Stimulated activated naive CD8-positive, alpha-beta T cell treated with anti-CD3 and anti-CD28 coated beads, Interleukin-15, Interleukin-2, amounts not matched to agents 100 ng/mL and 50 ng/mL, for 24 hours (primary cell): ENCODE measurements around the gene ULK4.

ENCODE experiments used
- H3K27ac Mint-ChIP-seq: one replicate; pipeline ENCODE4 v1.8.0; 2021; ENCODE audit warnings: mild to moderate bottlenecking, mixed read lengths
- H3K27me3 Mint-ChIP-seq: one replicate; pipeline ENCODE4 v1.8.0; 2021; ENCODE audit warnings: mixed read lengths
- H3K36me3 Mint-ChIP-seq: one replicate; pipeline ENCODE4 v1.8.0; 2021; ENCODE audit warnings: low read depth, mixed read lengths
- H3K4me1 Mint-ChIP-seq: one replicate; pipeline ENCODE4 v1.8.0; 2021; ENCODE audit warnings: low read depth, mixed read lengths
- H3K4me3 Mint-ChIP-seq: one replicate; pipeline ENCODE4 v1.8.0; 2021; ENCODE audit warnings: mild to moderate bottlenecking, mixed read lengths
- H3K9me3 Mint-ChIP-seq: one replicate; pipeline ENCODE4 v1.8.0; 2021; ENCODE audit warnings: mixed read lengths

Gene ULK4

DNA sequence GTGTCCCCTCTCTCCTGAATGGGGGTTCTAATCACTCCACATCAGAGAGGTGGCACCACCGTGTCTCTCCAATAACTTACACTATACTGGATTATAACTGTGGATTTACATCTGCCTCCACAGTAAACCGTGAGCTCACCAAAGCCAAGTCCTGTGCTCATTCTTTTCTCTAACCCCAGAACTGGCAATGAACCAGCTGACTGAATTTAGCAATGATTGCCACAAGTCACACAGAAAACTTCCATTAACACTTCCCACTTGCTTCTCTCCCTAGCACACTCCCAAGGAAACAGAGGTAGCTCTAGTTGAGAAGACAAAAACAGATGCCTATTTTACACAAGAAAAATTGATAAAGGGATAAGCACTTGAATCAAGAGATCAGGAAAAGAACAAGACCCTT is 361.3 kb downstream of the ULK4 start:
- Mint-ChIP-seq H3K4me3 (no peak overlapping the region), H3K36me3 (peaks cover 3% of the 10 kb centered on the region), H3K27ac (no peak overlapping the region), H3K9me3 (no peaks in the 10 kb centered on the region), H3K27me3 (no peaks in the 10 kb centered on the region), H3K4me1 (no peaks in the 10 kb centered on the region)

GRCh38 chr3:41599127-41599484 is 362.8 kb downstream of the ULK4 start:
- Mint-ChIP-seq H3K9me3 (no peaks in the 10 kb centered on the region), H3K4me1 (no peaks in the 10 kb centered on the region), H3K27ac (no peak overlapping the region)

DNA sequence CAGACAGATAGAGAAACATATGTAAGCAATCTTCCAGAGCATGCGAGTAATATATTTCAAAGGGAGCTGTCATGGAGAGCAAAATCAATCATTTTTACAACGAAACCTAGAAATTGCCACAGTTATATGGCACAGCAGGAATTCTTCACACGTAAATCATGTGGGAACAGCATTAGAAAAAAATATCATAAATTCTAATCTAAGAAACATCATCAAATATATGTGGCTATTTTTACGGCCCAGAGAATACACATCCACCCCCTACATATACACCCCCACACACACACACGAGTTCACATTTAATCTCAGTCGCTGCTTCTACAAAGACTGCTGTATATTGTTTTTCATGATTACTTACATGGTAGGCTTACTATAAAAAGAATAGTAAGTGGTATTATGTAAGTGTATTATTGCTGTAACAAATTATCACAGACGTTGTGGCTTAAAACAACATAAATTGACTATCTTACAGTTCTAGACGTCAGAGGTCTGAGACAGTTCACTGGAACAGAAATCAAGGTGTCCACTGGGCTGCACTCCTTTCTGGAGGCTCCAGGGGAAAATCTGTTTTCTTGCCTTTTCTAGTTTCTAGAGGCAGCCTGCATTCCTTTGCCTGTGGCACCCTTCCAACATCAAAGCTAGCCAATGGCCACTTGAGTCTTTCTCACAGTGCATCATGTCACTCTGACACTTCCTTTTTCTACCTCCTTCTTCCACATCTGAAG is 363.3 kb downstream of the ULK4 start:
- H3K36me3 Mint-ChIP-seq = peaks cover 3% of the 10 kb centered on the region
- H3K9me3 Mint-ChIP-seq = no peaks in the 10 kb centered on the region
- no peak overlapping the region for H3K4me3 Mint-ChIP-seq
- H3K4me1 Mint-ChIP-seq = no peaks in the 10 kb centered on the region
- H3K27ac Mint-ChIP-seq = no peak overlapping the region
- no peaks in the 10 kb centered on the region for H3K27me3 Mint-ChIP-seq

More at GRCh38 chr3:41599127-41599484, 362.8 kb downstream of the ULK4 start:
- Mint-ChIP-seq H3K4me3 (no peak overlapping the region), H3K27me3 (no peaks in the 10 kb centered on the region), H3K36me3 (peaks cover 3% of the 10 kb centered on the region)

GRCh38 chr3:41593774-41594173 is 368.1 kb downstream of the ULK4 start:
- Mint-ChIP-seq H3K4me3 (no peak overlapping the region), H3K36me3 (no peaks in the 10 kb centered on the region), H3K9me3 (no peaks in the 10 kb centered on the region), H3K4me1 (no peaks in the 10 kb centered on the region), H3K27ac (no peak overlapping the region), H3K27me3 (no peaks in the 10 kb centered on the region)

DNA sequence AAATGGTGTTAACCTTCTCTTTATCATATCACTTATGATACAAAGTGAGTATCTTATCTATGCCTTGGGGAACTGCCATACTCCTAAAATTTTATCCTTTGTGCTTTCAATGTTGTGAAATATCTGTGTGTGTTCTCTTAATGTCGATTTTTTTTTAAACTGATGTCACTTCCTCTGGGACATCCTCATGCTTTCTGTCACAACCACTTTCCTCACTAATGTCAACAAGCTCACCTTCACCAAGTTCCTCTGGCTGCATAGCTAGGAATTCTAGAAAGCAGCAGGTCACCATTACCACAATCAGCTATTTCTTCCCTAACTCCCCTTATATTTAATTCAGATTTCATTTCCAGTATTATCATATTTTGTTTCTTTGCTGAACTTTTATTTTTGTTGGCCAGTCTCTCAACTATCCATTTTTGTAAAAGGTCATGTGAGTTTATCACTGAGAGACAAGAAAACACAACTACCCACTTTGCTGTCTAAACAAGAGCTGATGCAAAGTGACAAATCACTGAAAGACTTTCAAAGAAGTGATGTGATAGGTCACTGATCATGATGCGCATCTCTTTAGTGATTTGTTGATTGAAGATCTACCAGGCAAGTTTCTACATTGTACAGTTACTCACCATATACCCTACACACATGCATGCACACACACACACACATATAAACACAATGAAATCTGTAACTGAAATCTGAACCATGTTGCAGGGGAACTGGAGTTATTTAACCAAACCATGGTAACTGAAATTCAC is 369.0 kb downstream of the ULK4 start:
- Mint-ChIP-seq H3K36me3 (no peaks in the 10 kb centered on the region), H3K9me3 (no peaks in the 10 kb centered on the region), H3K4me1 (no peaks in the 10 kb centered on the region), H3K4me3 (no peak overlapping the region), H3K27ac (no peak overlapping the region), H3K27me3 (no peaks in the 10 kb centered on the region)

DNA sequence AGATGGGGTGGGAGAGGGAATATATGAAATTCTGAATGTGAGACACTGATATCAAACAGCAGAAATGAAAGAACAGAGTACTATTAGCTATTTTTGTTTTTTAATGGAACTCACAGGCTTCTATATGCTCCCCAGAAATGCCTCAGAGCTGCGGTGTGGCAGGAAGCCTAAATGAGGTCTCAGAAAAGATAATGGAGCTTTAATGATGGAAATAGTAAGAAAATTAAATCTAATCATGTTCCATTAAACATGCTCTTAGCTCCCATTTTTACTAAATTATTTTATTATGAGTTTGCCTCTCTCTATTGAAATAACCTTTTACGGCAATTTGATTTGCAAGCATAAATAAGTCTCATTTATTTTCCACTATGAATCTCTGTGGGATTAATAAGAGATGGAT is 378.9 kb downstream of the ULK4 start:
- peaks cover 11% of the 10 kb centered on the region for H3K36me3 Mint-ChIP-seq
- no peaks in the 10 kb centered on the region for H3K27me3 Mint-ChIP-seq
- no peak overlapping the region for H3K27ac Mint-ChIP-seq
- H3K4me1 Mint-ChIP-seq = no peaks in the 10 kb centered on the region
- H3K9me3 Mint-ChIP-seq = no peaks in the 10 kb centered on the region
- H3K4me3 Mint-ChIP-seq = no peak overlapping the region

GRCh38 chr3:41581700-41582099 is 380.2 kb downstream of the ULK4 start:
- H3K27ac Mint-ChIP-seq = no peak overlapping the region
- no peaks in the 10 kb centered on the region for H3K9me3 Mint-ChIP-seq
- H3K4me3 Mint-ChIP-seq = no peak overlapping the region
- no peaks in the 10 kb centered on the region for H3K27me3 Mint-ChIP-seq
- peaks cover 11% of the 10 kb centered on the region for H3K36me3 Mint-ChIP-seq
- H3K4me1 Mint-ChIP-seq = no peaks in the 10 kb centered on the region

- no peaks in the 10 kb centered on the region for H3K27me3 Mint-ChIP-seq
- H3K36me3 Mint-ChIP-seq = peaks cover 6% of the 10 kb centered on the region
- H3K4me3 Mint-ChIP-seq = no peak overlapping the region
- H3K9me3 Mint-ChIP-seq = no peaks in the 10 kb centered on the region
- no peaks in the 10 kb centered on the region for H3K4me1 Mint-ChIP-seq
- no peak overlapping the region for H3K27ac Mint-ChIP-seq
Observed at GRCh38 chr3:41580274-41580959, 381.5 kb downstream of the ULK4 start.

GRCh38 chr3:41579861-41580260 is 382.0 kb downstream of the ULK4 start:
- Mint-ChIP-seq H3K9me3 (no peaks in the 10 kb centered on the region), H3K4me3 (no peak overlapping the region), H3K27ac (no peak overlapping the region), H3K27me3 (no peaks in the 10 kb centered on the region), H3K36me3 (peaks cover 6% of the 10 kb centered on the region), H3K4me1 (no peaks in the 10 kb centered on the region)

- H3K4me3 Mint-ChIP-seq = no peak overlapping the region
- no peaks in the 10 kb centered on the region for H3K27me3 Mint-ChIP-seq
- H3K4me1 Mint-ChIP-seq = no peaks in the 10 kb centered on the region
- H3K36me3 Mint-ChIP-seq = peaks cover 6% of the 10 kb centered on the region
- no peak overlapping the region for H3K27ac Mint-ChIP-seq
- no peaks in the 10 kb centered on the region for H3K9me3 Mint-ChIP-seq
Observed at GRCh38 chr3:41578798-41579197, 383.1 kb downstream of the ULK4 start.

GRCh38 chr3:41575724-41576123 is 386.2 kb downstream of the ULK4 start:
- Mint-ChIP-seq H3K4me1 (no peaks in the 10 kb centered on the region), H3K27ac (no peak overlapping the region), H3K4me3 (no peak overlapping the region), H3K27me3 (no peaks in the 10 kb centered on the region), H3K36me3 (no peaks in the 10 kb centered on the region), H3K9me3 (no peaks in the 10 kb centered on the region)

DNA sequence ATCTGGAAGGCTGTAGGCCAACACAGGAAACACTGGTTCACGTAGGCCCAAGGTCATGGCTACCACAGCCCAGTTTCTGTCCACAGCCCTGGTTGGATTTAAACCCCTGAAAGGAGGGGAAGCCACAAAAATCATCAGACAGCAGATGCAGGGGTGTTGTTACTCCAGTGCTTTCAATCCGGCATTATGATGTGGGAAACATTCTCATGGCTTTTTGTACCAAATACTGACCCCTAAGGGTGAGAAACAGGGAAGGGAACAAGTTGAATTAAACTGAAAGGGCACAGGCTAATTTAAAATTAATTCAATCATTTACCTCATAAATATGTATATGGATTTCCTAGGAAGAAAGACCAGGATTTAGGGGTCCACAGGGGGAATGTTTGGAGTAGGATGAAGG is 387.0 kb downstream of the ULK4 start:
- H3K27ac Mint-ChIP-seq = no peak overlapping the region
- no peaks in the 10 kb centered on the region for H3K4me1 Mint-ChIP-seq
- no peaks in the 10 kb centered on the region for H3K36me3 Mint-ChIP-seq
- no peak overlapping the region for H3K4me3 Mint-ChIP-seq
- H3K9me3 Mint-ChIP-seq = no peaks in the 10 kb centered on the region
- H3K27me3 Mint-ChIP-seq = no peaks in the 10 kb centered on the region

GRCh38 chr3:41573591-41573990 is 388.3 kb downstream of the ULK4 start:
- no peaks in the 10 kb centered on the region for H3K9me3 Mint-ChIP-seq
- no peaks in the 10 kb centered on the region for H3K27me3 Mint-ChIP-seq
- H3K27ac Mint-ChIP-seq = no peak overlapping the region
- H3K4me1 Mint-ChIP-seq = no peaks in the 10 kb centered on the region
- H3K4me3 Mint-ChIP-seq = no peak overlapping the region
- no peaks in the 10 kb centered on the region for H3K36me3 Mint-ChIP-seq

DNA sequence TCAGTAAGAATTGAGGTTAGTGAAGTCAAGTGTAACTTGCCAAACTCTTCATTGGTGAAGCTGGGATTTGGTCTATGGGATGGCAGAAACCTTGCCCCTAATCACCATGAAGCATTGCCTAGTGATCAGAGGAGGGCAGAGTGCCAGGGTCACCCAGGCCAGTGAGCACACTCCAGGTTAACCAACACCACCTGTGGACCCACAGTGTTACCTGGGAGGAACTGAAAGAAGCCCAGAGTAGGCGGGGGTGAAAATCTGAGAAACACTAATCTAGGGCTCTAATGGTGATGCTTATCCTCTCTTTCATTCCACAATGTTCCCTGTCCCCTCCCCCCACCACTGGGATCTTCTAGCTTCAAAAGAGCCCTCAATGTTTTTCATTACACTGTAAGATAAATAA is 389.8 kb downstream of the ULK4 start:
- Mint-ChIP-seq H3K9me3 (no peaks in the 10 kb centered on the region), H3K27ac (no peak overlapping the region), H3K4me1 (no peaks in the 10 kb centered on the region)

DNA sequence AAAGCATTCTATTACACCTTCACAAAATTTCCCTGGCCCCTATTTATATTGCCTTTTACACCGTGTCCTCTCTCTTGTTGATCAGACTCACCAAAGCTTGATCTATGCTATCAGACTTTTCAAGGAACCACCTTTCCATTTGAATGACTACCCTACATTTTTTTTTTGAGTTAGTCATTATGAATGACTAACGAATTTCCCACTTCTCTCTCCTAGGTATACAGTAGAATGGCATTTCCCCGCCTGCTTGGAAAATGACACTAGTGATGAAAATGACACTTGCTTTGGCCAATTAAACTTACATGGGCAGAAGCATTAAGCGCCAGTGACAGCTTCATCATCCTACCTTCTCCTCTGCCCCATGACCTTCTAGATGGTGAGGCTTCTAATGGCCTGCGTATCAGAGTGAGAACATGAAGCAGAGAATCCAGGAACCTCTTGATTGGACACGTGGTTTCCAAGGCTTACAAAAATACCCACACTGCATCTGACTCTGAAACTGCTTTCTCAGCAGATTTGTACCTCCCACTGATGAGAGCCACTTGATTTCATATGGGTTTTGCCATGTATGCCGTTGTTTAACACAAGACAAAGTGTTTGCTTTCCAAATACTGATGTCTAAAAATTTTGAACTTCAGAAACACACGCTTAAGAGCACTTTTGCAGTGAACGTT is 392.1 kb downstream of the ULK4 start:
- Mint-ChIP-seq H3K9me3 (no peaks in the 10 kb centered on the region), H3K36me3 (peaks cover 7% of the 10 kb centered on the region), H3K27me3 (no peaks in the 10 kb centered on the region), H3K27ac (no peak overlapping the region), H3K4me3 (no peak overlapping the region), H3K4me1 (no peaks in the 10 kb centered on the region)

More for the DNA sequence above, 389.8 kb downstream of the ULK4 start:
- Mint-ChIP-seq H3K36me3 (no peaks in the 10 kb centered on the region), H3K4me3 (no peak overlapping the region), H3K27me3 (no peaks in the 10 kb centered on the region)
